Measurements from ENCODE around the gene KRTAP5-9. TPM values are rescaled to one million over a fixed set of nuclear protein-coding genes. Genes with fewer than 3 reads are reported as not detected.

The KRTAP5-9 gene
- total and polyA plus RNA-seq, 2 of the 8 experiments (the other 6 are each of a cell fraction or from before 2014, with no cell fraction given): 0.11 TPM; not detected in 1

- TF ChIP-seq SIN3A (conservative IDR thresholded peaks at IDR 0.05 in 1 of 2, IDR thresholded peaks at IDR 0.05 in 1 of 2; ENCODE audit: low read depth in 1 of 2, low read length in 2 of 2): no peak
- no peak for TF ChIP-seq SP2 (IDR thresholded peaks at IDR 0.05; ENCODE audit: low read length)
- TF ChIP-seq CHD1 (IDR thresholded peaks at IDR 0.05; ENCODE audit: low read depth, low read length): no peak
- no peak for TF ChIP-seq SIX5 (IDR thresholded peaks at IDR 0.05; ENCODE audit: low read depth, low read length)
- no peak for TF ChIP-seq KDM1A (IDR thresholded peaks at IDR 0.05; ENCODE audit: borderline replicate concordance, low read length)
- TF ChIP-seq SRF (IDR thresholded peaks at IDR 0.05; ENCODE audit: low read depth, low read length): no peak
- TF ChIP-seq SP1 (IDR thresholded peaks at IDR 0.05; ENCODE audit: low read depth, low read length): no peak
- no peak for TF ChIP-seq EZH2 (IDR thresholded peaks at IDR 0.05; ENCODE audit: low read depth, low read length, severe bottlenecking)
- TF ChIP-seq RNF2 (IDR thresholded peaks at IDR 0.05; ENCODE audit: borderline replicate concordance, low read depth, low read length, missing control alignments, poor library complexity, severe bottlenecking): no peak
- no peak for TF ChIP-seq HDAC6 (IDR thresholded peaks at IDR 0.05; ENCODE audit: low read depth, low read length)
- TF ChIP-seq CREB1 (IDR thresholded peaks at IDR 0.05): no peak
- TF ChIP-seq YY1 (IDR thresholded peaks at IDR 0.05; ENCODE audit: low read depth, low read length): no peak
- no peak for TF ChIP-seq CBX5 (IDR thresholded peaks at IDR 0.05; ENCODE audit: low read depth, low read length)
- TF ChIP-seq FOSL1 (IDR thresholded peaks at IDR 0.05; ENCODE audit: insufficient read depth, low read depth, low read length): no peak
- no peak for TF ChIP-seq POLR2AphosphoS5 (IDR thresholded peaks at IDR 0.05; ENCODE audit: low read depth, low read length)
- TF ChIP-seq KDM5A (IDR thresholded peaks at IDR 0.05; ENCODE audit: low read length): no peak
- TF ChIP-seq ATF3 (IDR thresholded peaks at IDR 0.05; ENCODE audit: insufficient read depth, low read depth, low read length): no peak
- no peak for TF ChIP-seq CHD2 (IDR thresholded peaks at IDR 0.05; ENCODE audit: low read length)
- no peak; the same call in 1 of the 2 replicates for TF ChIP-seq BACH1 (IDR thresholded peaks at IDR 0.05; ENCODE audit: low read length)
- TF ChIP-seq, protein P1, sequence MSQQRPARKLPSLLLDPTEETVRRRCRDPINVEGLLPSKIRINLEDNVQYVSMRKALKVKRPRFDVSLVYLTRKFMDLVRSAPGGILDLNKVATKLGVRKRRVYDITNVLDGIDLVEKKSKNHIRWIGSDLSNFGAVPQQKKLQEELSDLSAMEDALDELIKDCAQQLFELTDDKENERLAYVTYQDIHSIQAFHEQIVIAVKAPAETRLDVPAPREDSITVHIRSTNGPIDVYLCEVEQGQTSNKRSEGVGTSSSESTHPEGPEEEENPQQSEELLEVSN (IDR thresholded peaks at IDR 0.05): peak; percentile 82
- TF ChIP-seq RAD21 (IDR thresholded peaks at IDR 0.05 in 1 of 2, conservative IDR thresholded peaks at IDR 0.05 in 1 of 2; ENCODE audit: low read depth in 2 of 2, low read length in 2 of 2): peak; percentile 29 to 61; a peak in 2 of 4 replicates
- TF ChIP-seq EGR1 (IDR thresholded peaks at IDR 0.05; ENCODE audit: borderline replicate concordance, low read depth, low read length): no peak
- TF ChIP-seq SIRT6 (IDR thresholded peaks at IDR 0.05; ENCODE audit: low read length): no peak
Measured at GRCh38 chr11:71580057-71581003, 32.1 kb downstream of the KRTAP5-9 start (continued).

All from H1 (cell line).